ENCODE measurements around the gene TBC1D24. TPM values are rescaled to one million over a fixed set of nuclear protein-coding genes. Genes with fewer than 3 reads are reported as not detected.
A peak's percentile ranks its signal among the peaks of the same experiment; 100 is the strongest.

Gene TBC1D24
- total and polyA plus RNA-seq, 7 donors: 3.2 to 8.9 (median 6.0) TPM

DNA sequence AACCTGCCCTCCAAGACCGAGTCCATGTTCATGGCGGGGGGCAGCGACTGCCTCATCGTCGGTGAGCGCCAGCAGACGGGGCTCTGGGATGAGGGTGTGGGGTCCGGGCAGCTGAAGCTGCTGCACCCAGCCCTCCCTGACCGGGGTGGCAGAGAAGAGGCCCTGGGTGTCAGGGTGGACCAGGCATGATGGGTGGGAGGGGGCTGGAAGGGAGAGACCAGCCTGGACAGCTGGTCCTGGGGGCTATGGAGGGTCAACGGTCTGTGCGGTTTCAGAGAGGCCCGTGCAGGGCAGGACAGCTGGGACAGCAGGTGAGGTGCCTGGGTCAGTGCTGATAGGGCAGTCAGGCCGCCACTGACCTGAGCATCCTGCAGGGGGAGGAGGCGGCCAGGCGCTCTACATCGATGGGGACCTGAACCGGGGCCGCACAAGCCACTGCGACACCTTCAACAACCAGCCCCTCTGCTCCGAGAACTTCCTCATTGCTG, 25.5 kb downstream of the TBC1D24 start:
- WGBS, 3 donors: 82 to 85% (median 84%) methylated on average over 20 of the region's 20 CpGs
- DNase-seq: no peak

GRCh38 chr16:2500918-2501750, 26.2 kb downstream of the TBC1D24 start:
- peak; percentile 82 to 90 for DNase-seq

More for the DNA sequence above, 25.5 kb downstream of the TBC1D24 start:
- no peak overlapping the region for H3K27ac ChIP-seq
- H3K36me3 ChIP-seq (ENCODE audit: insufficient read depth in 1 of 2, low read depth in 1 of 2): peaks cover 0 to 13% of the 10 kb centered on the region in 2 donors
- H3K27me3 ChIP-seq (ENCODE audit: insufficient read depth in 3 of 3, low read length in 2 of 3): no peaks in the 10 kb centered on the region
- no peak overlapping the region for H3K4me3 ChIP-seq
- intact Hi-C loops (cut with DNase I): loop anchor here (1.0 to 5.0 kb wide), 4 partner anchors 73 to 308 kb away; partner anchors contain the start of genes ABCA3 (in 2 of the 2) and CCNF (in 1 of the 2)
- H3K9me3 ChIP-seq: no peaks in the 10 kb centered on the region
- peaks cover 36% of the 10 kb centered on the region for H3K4me1 ChIP-seq
- TF ChIP-seq CTCF (IDR thresholded peaks at IDR 0.05): no peak
- ATAC-seq: no peak

GRCh38 chr16:2501946-2502895, 27.3 kb downstream of the TBC1D24 start:
- H3K27ac ChIP-seq: no peak overlapping the region
- no peak for DNase-seq
- 70 to 81% (median 70%) methylated on average over 17 to 18 of the region's 18 CpGs for WGBS, 3 donors

More at GRCh38 chr16:2500918-2501750, 26.2 kb downstream of the TBC1D24 start:
- peak; percentile 84 to 90 (median 86) for ATAC-seq
- Histone ChIP-seq H3K27ac (no peak overlapping the region), H3K4me1 (peaks cover 36% of the 10 kb centered on the region), H3K36me3 (ENCODE audit: insufficient read depth in 1 of 2, low read depth in 1 of 2) (peaks cover 0 to 12% of the 10 kb centered on the region in 2 donors), H3K9me3 (no peaks in the 10 kb centered on the region), H3K27me3 (ENCODE audit: insufficient read depth in 3 of 3, low read length in 2 of 3) (no peaks in the 10 kb centered on the region), H3K4me3 (peak overlapping the region; percentile 34)
- intact Hi-C loops (cut with DNase I): loop anchor here (1.0 to 5.0 kb wide), 4 partner anchors 74 to 309 kb away; partner anchors contain the start of genes ABCA3 (in 2 of the 2) and CCNF (in 1 of the 2)
- TF ChIP-seq CTCF (IDR thresholded peaks at IDR 0.05): peak; percentile 98
- 41 to 49% (median 41%) methylated on average over 22 to 23 of the region's 23 CpGs for WGBS, 3 donors

More at GRCh38 chr16:2501946-2502895, 27.3 kb downstream of the TBC1D24 start:
- peaks cover 32% of the 10 kb centered on the region for H3K4me1 ChIP-seq
- H3K27me3 ChIP-seq (ENCODE audit: insufficient read depth in 3 of 3, low read length in 2 of 3): no peaks in the 10 kb centered on the region
- intact Hi-C loops (cut with DNase I): loop anchor here (5.0 kb wide), 3 partner anchors 75 to 310 kb away; partner anchors contain the start of genes ABCA3 (in 1 of the 2) and CCNF (in 1 of the 2)
- H3K36me3 ChIP-seq (ENCODE audit: insufficient read depth in 1 of 2, low read depth in 1 of 2): peaks cover 0 to 5% of the 10 kb centered on the region in 2 donors
- TF ChIP-seq CTCF (IDR thresholded peaks at IDR 0.05): no peak
- ATAC-seq: no peak
- H3K9me3 ChIP-seq: no peaks in the 10 kb centered on the region
- H3K4me3 ChIP-seq: no peak overlapping the region
